TTC549 (cell line): ENCODE data around the gene PRDM12.

ENCODE experiments used
- FAIRE-seq: peaks from 2 replicates; lab custom pipeline; 2012; peaks lifted over from hg19 to GRCh38; lab: Jason Lieb, UNC

The PRDM12 gene

DNA sequence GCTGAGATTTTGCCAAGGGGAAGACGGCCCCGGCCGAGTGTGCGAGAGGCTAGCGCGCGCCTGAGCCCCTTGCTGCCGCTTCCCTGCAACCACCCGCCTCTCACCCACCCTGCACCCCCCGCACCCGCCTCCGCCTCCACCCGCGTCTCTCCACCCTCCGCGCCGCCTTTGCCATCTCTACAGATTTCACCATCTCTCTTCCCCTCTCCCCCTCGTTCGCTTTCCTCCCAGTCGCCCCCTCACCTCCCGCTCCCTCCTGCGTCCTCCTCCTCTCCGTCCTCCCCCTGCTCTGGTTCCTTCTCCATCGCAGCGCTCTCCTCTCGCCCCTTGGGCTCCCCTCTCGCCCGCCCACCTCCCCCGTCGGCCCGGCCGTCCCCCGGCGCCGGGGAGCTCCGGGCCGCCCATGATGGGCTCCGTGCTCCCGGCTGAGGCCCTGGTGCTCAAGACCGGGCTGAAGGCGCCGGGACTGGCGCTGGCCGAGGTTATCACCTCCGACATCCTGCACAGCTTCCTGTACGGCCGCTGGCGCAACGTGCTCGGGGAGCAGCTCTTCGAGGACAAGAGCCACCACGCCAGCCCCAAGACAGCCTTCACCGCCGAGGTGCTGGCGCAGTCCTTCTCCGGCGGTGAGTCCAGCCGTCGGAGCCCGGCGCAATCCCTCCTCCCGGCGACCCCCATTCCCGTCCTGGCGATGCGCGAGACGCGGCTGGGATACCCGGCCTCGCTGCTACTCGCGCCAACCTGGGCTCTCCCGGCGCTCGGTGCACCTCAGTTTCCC lies at the start of gene PRDM12:
PRDM12 (plus strand) TSS at position 344 of the 778 bp plus-strand sequence; CDS start at position 404, 60 bp downstream.
- FAIRE-seq = no peak

GRCh38 chr9:130616451-130616850 lies 47.9 kb upstream of the PRDM12 start:
- no peak for FAIRE-seq

GRCh38 chr9:130623466-130623865 lies 40.9 kb upstream of the PRDM12 start:
- FAIRE-seq = no peak

DNA sequence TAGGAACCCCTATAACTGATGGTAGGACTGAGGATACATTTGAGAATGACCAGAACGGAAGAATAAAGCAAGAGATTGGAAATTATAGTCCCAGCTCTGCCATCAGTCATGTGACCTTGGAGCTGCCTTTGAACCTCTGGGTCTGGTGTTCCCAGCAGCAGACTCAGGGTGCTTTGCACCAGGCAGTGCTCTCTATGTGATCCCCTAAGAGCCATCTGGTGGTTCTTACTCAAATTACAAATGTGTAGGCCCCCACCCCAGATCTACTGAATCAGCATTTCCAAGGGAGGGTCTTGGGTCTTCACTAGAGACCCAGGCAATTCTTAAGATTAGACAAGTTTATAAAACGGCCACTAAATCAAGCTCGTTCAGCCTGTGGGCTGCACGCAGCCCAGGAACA lies 40.2 kb upstream of the PRDM12 start:
- FAIRE-seq = no peak

DNA sequence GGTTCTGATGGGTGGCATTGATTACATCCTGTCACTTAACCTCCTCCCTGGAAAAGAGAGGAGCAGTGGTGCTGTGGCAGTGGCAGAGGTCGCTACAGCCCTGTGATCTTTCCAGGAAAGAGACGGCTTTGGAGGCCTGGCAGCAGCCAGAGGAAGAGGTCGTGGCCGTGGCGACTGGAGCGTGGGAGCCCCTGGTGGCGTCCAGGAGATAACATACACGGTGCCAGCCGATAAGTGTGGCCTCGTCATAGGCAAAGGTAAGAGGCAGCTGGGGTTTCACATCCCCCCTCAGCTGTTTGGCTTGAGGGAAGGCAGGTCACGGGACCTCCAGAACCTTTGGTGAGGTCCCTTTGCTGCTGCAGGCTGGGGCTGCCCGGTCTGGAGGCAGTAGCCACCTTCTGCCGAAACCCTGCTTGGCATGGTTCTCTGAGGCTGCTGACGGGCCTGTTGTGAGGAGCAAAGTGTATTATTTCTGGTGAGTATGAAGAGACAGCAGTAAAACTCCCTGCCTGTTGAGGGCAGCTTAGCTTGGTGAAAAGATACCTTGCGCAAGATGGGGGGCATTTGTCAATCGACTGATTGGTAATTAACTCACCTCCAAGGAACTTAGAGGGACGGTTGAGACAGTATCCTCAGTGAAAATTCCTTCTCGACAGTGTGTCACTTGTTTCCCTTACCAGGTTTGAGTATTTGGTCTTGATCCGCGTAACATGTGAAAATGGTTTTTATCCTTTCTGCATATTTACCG lies 38.0 kb upstream of the PRDM12 start:
- no peak for FAIRE-seq

- no peak for FAIRE-seq
Observed at GRCh38 chr9:130627051-130627450, 37.3 kb upstream of the PRDM12 start.

GRCh38 chr9:130627896-130628792 lies 36.2 kb upstream of the PRDM12 start:
- FAIRE-seq = no peak

DNA sequence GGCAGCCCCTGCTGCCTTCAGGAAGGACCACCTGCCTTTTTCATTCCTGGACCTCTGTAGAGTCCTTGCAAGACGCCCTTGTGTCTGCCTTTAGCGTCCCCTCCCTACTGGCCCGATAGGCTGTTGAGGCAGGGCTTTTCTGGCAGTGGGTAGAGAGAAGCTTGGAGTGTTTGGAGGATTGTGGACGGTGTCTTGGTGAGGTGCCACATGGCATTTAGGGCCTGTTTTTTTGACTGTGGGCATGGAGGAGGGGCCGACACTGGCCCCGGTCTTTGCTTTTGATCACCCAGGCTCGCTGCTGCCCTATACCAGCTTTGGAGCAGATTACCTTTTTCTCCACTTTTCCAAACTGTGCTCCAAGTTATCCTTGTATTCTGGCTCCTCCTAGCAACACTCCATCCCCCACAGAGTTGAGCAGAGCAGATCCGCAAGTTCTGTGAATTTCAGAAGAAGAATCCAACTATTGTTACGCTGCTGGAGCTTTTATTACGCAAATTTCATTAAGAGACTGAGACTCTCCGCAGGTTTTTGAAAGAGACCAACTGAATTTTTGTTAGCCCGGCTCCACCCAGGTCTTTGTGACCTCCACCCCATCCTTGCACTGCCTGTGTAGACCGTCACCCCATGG lies 34.8 kb upstream of the PRDM12 start:
- no peak for FAIRE-seq

DNA sequence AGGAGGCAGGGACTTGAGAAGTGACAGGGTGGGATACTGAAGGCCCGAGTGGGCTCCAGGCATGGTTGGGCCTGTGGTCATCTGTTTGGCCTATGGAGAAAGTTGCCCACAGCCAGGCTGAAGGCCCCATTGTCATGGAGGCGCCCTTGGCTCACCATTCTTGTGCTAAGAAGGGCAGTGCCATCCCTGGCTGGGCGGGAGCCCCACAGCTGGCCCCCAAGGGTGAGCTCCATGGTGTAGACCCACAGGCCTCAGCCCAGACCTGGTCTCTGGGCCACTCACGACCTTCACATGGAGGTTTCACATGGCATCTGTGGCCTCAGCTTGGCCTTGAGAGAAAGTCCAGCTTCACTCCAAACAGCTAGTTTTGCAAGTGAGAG lies 34.3 kb upstream of the PRDM12 start:
- FAIRE-seq = no peak

GRCh38 chr9:130630506-130631330 lies 33.7 kb upstream of the PRDM12 start:
- no peak for FAIRE-seq

DNA sequence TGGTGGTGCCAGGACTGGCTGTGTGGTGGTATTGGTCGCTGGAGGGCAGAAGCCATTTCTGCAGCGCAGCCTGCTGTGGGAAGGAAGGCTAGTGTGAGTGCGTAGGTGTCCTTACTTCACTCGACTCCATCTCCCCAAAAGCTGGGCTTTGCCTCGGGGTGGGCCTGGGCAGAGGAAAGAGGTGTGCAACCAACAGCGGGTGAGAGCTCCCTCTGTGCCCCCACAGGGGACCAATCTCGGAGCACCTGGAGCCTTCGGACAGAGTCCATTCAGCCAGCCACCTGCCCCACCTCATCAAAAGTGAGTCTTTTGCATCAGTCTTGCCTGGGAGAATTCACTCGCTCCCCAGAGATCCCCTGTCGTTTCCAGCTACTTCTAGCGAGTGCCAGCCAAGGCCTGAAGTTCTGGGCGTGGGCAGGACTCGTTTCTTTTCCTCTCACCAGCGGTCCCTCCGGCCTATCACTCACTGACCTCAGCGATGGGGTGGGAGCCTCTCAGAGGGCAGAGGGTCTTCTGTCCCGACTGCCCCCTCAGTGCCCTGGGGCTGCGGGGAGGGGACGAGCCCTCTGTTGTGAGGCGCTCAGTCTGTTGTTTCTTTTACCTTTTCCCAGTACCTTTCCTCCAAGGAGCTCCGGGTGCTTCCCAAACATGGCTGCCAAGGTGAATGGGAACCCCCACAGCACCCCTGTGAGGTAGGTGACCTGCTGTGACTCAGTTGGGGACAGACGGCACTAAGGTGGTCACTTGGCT lies 32.9 kb upstream of the PRDM12 start:
- no peak for FAIRE-seq

DNA sequence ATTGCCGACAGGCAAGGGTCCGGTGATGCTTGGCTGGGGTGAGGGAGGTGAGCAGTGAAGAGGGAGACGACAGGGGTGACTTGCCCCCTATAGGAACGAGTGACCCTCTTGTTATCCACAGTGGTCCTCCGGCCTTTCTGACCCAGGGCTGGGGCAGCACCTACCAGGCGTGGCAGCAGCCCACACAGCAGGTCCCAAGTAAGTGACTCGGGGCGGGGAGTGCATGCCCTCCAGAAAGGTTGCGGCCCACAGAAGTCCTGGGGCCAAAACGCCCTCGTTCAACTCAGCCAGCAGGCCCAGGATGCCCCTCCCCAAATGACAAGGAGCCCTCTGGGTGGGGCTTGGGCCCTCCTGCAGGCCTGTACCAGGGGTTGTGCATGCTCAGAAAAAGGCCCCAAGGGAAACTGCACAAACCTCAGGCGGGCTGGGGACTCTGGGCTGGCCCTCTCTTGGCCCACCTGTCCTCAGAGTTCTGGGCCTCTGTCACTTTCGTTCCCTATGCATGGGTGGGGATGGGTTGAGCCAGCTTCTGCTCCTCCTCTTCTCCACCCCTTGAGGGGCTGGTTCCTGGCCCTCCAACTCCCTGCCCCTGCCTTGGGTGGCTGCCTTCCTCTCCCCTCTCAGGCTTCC lies 32.2 kb upstream of the PRDM12 start:
- FAIRE-seq = no peak

- no peak for FAIRE-seq
Observed at GRCh38 chr9:130632841-130633240, 31.6 kb upstream of the PRDM12 start.

GRCh38 chr9:130633336-130634190 lies 30.8 kb upstream of the PRDM12 start:
- no peak for FAIRE-seq

- no peak for FAIRE-seq
Observed at GRCh38 chr9:130634191-130634768, 30.1 kb upstream of the PRDM12 start.

- no peak for FAIRE-seq
Observed at GRCh38 chr9:130634801-130635200, 29.6 kb upstream of the PRDM12 start.

DNA sequence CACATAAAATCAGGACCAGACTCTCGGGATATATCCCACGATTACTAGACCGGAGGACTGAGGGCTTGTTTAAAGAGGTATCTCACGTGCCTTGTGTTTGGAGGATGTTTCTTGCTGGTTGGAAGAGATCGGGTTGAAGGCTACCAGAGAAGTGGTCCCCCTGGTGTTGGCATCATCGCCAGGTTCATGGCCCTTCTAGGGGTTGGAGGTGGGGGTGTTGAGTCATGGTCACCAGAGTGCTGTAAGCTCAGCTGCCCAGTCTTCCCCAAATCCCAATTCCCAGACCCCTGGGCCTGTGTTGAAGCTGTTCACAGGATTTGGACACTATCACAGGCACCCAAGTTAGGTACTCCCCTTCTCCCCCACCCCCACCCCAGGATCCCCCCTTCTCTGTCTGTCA lies 29.1 kb upstream of the PRDM12 start:
- FAIRE-seq = no peak

DNA sequence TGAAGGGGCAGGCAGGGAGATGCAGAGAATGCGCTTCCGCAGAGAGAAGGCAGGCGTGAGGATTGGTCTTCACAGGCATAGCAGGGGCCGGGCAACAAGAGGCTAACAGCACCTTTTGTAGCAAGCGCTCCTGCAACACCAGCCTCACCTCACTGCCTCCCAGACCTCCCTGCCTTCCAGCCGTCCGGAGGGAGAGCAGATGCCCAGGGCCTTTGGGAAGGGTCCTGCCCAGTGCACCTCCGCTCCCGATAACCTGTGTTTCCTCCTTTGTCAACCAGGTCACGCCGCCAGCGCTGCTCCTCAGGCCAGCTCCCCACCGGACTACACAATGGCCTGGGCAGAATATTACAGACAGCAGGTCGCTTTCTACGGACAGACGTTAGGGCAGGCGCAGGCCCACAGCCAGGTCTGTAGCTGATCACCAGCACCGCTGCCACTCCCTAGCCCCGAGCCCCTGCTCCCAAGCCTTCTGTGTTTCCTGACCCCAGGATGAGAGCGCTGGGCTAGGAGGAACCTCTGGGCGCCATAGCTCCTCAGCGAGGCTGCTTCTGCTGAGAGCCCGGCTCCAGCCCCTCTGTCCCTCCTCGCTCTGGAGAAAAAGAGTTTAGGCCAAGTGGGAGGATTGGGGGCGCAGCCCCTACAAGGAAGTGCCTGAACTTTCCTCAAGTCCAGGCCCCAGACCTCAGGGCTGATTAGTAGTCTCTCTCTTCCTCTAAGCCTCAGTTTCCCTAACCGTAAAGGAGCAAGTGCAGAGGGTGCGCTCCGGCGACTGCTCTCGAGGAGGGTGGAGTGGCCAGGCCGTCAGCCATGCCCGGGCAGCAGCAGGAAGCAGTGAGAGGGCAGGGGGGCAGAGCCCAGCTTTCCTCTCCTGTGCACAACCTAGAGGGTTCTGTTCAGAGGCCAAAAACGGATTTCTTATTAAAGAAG lies 28.4 kb upstream of the PRDM12 start:
- no peak for FAIRE-seq
